Measurements from ENCODE around the gene ABL2.

DNA sequence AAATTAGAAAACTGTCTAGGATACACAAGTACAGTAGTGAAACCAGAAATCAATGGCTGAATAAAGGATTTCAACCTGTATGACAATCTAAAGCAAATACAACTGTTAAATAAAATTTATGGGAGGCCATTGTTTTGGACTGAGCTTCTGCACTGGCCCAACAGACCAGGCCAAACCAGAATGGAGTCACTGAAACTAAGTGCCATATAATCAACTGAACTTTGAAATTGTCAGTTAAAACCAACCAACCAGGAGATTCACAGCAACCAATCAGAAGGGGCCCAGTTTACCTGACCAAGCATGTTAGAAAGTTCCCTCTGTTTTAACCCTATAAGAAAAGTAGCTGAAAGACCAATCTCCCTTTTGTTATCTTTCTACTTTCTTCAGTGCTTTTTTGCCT, 33.6 kb upstream of the ABL2 start:
- TF ChIP-seq, protein P1, sequence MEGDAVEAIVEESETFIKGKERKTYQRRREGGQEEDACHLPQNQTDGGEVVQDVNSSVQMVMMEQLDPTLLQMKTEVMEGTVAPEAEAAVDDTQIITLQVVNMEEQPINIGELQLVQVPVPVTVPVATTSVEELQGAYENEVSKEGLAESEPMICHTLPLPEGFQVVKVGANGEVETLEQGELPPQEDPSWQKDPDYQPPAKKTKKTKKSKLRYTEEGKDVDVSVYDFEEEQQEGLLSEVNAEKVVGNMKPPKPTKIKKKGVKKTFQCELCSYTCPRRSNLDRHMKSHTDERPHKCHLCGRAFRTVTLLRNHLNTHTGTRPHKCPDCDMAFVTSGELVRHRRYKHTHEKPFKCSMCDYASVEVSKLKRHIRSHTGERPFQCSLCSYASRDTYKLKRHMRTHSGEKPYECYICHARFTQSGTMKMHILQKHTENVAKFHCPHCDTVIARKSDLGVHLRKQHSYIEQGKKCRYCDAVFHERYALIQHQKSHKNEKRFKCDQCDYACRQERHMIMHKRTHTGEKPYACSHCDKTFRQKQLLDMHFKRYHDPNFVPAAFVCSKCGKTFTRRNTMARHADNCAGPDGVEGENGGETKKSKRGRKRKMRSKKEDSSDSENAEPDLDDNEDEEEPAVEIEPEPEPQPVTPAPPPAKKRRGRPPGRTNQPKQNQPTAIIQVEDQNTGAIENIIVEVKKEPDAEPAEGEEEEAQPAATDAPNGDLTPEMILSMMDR (IDR thresholded peaks at IDR 0.05 in 8 of 11, conservative IDR thresholded peaks at IDR 0.05 in 3 of 11), result no peak
- no peak for TF ChIP-seq POLR2A (IDR thresholded peaks at IDR 0.05)
